HepG2 (cell line): ENCODE measurements around the gene ARMH1. TPM values are rescaled to one million over a fixed set of nuclear protein-coding genes. Genes with fewer than 3 reads are reported as not detected.

Experiments used
- ARID3A ChIP-seq: IDR thresholded peaks from 2 replicates; pipeline ENCODE4 v1.6.1; 2012; ENCODE audit warnings: low read depth, low read length, improper control_type of control experiment
- E2F2 ChIP-seq: sonication (generic); formaldehyde crosslinking; IDR thresholded peaks from 2 replicates; pipeline ENCODE4 v1.4.0; 2020; ENCODE audit warnings: missing genetic modification reagents, borderline replicate concordance
- ELF3 ChIP-seq: IDR thresholded peaks from 2 replicates; pipeline ENCODE4 v1.6.1; 2016; ENCODE audit warnings: missing genetic modification reagents, missing compliant biosample characterization
- GLMP ChIP-seq: sonication (generic); formaldehyde crosslinking; IDR thresholded peaks from 2 replicates; pipeline ENCODE4 v1.9.0; 2021; ENCODE audit warnings: missing genetic modification reagents, mild to moderate bottlenecking, borderline replicate concordance
- KMT2B ChIP-seq: IDR thresholded peaks from 2 replicates; pipeline ENCODE4 v1.6.1; 2016; ENCODE audit warnings: missing genetic modification reagents, missing compliant biosample characterization
- MED13 ChIP-seq: sonication (generic); formaldehyde crosslinking; IDR thresholded peaks from 2 replicates; pipeline ENCODE4 v1.5.0; 2020; ENCODE audit warnings: missing genetic modification reagents
- PCBP2 ChIP-seq: fragments of 200-400 bp; formaldehyde crosslinking; optimal IDR thresholded peaks from 2 replicates; pipeline ENCODE3; 2018; ENCODE audit warnings: low read length, low read depth; ENCODE audit not compliant: poor library complexity, severe bottlenecking
- PHF20 ChIP-seq: sonication (generic); formaldehyde crosslinking; IDR thresholded peaks from 2 replicates; pipeline ENCODE4 v1.5.0; 2020; ENCODE audit warnings: mild to moderate bottlenecking, missing genetic modification reagents
- REST ChIP-seq, 2 experiments: IDR thresholded peaks; 2 replicates each; pipeline ENCODE4 v1.6.1; 2011 to 2012; ENCODE audit warnings: low read length in 2 of 2, borderline replicate concordance in 1 of 2, low read depth in 1 of 2, mild to moderate bottlenecking in 1 of 2, moderate library complexity in 1 of 2
- RNF219 ChIP-seq: sonication (generic); formaldehyde crosslinking; IDR thresholded peaks from 2 replicates; pipeline ENCODE4 v1.5.0; 2020; ENCODE audit warnings: mild to moderate bottlenecking, missing genetic modification reagents
- TCF7 ChIP-seq: sonication (generic); IDR thresholded peaks from 2 replicates; pipeline ENCODE4 v1.6.1; 2016; ENCODE audit warnings: antibody characterized with exemption, low read depth
- ZFP36L1 ChIP-seq: sonication (generic); formaldehyde crosslinking; IDR thresholded peaks from 2 replicates; pipeline ENCODE4 v1.8.0; 2022; ENCODE audit warnings: mild to moderate bottlenecking, missing genetic modification reagents, moderate library complexity
- ZNF143 ChIP-seq: sonication (generic); formaldehyde crosslinking; IDR thresholded peaks from 2 replicates; pipeline ENCODE4 v1.4.0; 2020; ENCODE audit warnings: missing genetic modification reagents
- ZNF564 ChIP-seq: sonication (generic); formaldehyde crosslinking; IDR thresholded peaks from 2 replicates; pipeline ENCODE4 v1.8.1; 2023; ENCODE audit warnings: mild to moderate bottlenecking, missing genetic modification reagents
- ZNF768 ChIP-seq: sonication (generic); formaldehyde crosslinking; IDR thresholded peaks from 2 replicates; pipeline ENCODE4 v1.4.0; 2020; ENCODE audit warnings: missing genetic modification reagents
- polyA plus RNA-seq, 8 experiments: library from polyadenylated mRNA; depleted of rRNA in 3 of 8; stranded (reverse) in 7 of 8; unstranded in 1 of 8; fragments of >200 nt; fragmentation: Illumina TruSeq in 4 of 8; extraction: Trizol in 4 of 8; gene quantifications; 2 replicates each; pipeline versions ENCODE4 v1.2.1 to v1.2.3, GENCODE V29; 2011 to 2016; ENCODE audit warnings: low read depth in 4 of 8, missing spikeins in 1 of 8, mixed read lengths in 1 of 8; ENCODE audit not compliant: insufficient read depth in 1 of 8
- total RNA-seq, 5 experiments: library from RNA; depleted of rRNA; stranded (reverse); fragments of >200 nt; fragmentation: Illumina TruSeq; extraction: Trizol; gene quantifications; 2 replicates each; pipeline ENCODE4 v1.2.3, GENCODE V29; 2016; ENCODE audit warnings: low read depth in 1 of 5

ARMH1 gene
- total and polyA plus RNA-seq, 2 of the 13 experiments (the other 11 are each of a cell fraction or from before 2014, with no cell fraction given): 0.69 TPM; not detected in 1

GRCh38 chr1:44631647-44632539, 42.6 kb upstream of the ARMH1 start (continued):
- TF ChIP-seq REST (IDR thresholded peaks at IDR 0.05; ENCODE audit: borderline replicate concordance in 1 of 2, low read depth in 1 of 2, low read length in 2 of 2) (0 out of 4 replicates have a peak, but pooled peaks of 1 of the 2 experiments have one; percentile 4), PCBP2 (no peak), RNF219 (CRISPR knock-in tag) (no peak), E2F2 (CRISPR knock-in tag) (no peak), ZFP36L1 (CRISPR knock-in tag) (no peak), ZNF768 (no peak), TCF7 (no peak), MED13 (no peak), ZNF143 (CRISPR knock-in tag) (no peak; the same call in 1 of the 2 replicates), ZNF564 (CRISPR knock-in tag) (peak; percentile 89), GLMP (CRISPR knock-in tag) (no peak), ELF3 (CRISPR knock-in tag) (peak; percentile 80), ARID3A (no peak), PHF20 (peak; percentile 93), KMT2B (CRISPR knock-in tag) (0 out of 2 replicates have a peak, but pooled peaks have one; percentile 53)
